GM18951 (cell line): ENCODE measurements around the gene TMED8.
"Not testable (repeated sequence)": the region's sequence is repeated elsewhere in the genome, so short reads cannot be mapped to it uniquely, and the experiment has no call there.

Experiments
- POLR2A ChIP-seq: IDR thresholded peaks from 4 replicates; pipeline ENCODE4 v1.6.1; 2011; ENCODE audit warnings: mild to moderate bottlenecking; ENCODE audit not compliant: insufficient read length, insufficient read depth; ENCODE audit errors: extremely low read depth
- in situ Hi-C: fragments of 300-500 bp; cut with MboI; formaldehyde crosslinking; loops from one replicate; pipeline ENCODE4 v1.12.0; 2022; ENCODE audit warnings: low sequenced_read_pairs, mixed read lengths, inconsistent platforms; ENCODE audit not compliant: unreplicated experiment

The TMED8 gene

GRCh38 chr14:77324289-77324688, 52.6 kb downstream of the TMED8 start:
- in situ Hi-C loops: no loop called here
- TF ChIP-seq POLR2A: no peak

DNA sequence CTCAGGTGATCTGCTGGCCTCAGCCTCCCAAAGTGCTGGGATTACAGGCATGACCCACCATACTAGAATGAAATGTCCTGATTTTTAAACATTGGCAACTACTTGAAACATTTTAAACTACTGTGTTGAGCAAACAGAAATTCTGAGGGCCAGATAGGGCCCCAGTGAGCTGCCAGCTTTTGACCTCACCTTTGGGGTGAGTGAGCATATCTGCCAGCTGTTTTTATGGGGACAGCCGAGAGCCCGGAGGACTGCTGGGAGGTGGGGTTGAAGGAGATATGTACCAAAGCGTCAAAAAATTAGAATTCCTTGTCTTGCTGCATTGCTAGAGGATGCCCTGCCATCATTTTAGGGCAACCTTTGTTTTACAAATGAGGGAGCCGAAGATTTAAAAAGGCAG, 53.3 kb downstream of the TMED8 start:
- in situ Hi-C loops: no loop called here
- TF ChIP-seq POLR2A: no peak

DNA sequence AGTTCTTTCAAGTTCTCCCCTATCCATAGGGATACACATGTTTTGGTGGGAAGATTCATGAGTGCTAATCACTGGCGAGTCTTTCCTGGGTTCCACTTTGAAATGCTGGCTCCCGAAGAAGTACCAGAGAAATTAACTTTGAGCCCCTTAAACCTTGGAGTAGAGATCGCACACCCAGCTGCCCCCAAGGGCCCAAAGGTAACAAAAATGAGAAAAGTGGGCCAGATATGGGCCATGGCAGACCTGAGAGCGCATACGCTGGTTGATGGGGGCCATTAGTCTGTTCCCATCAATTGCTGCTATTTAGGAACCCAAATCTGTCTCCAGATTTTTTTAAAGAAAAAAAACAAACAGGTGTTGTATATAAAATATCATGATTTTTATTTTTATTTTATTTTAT, 53.9 kb downstream of the TMED8 start:
- no peak for TF ChIP-seq POLR2A
- in situ Hi-C loops: no loop called here

DNA sequence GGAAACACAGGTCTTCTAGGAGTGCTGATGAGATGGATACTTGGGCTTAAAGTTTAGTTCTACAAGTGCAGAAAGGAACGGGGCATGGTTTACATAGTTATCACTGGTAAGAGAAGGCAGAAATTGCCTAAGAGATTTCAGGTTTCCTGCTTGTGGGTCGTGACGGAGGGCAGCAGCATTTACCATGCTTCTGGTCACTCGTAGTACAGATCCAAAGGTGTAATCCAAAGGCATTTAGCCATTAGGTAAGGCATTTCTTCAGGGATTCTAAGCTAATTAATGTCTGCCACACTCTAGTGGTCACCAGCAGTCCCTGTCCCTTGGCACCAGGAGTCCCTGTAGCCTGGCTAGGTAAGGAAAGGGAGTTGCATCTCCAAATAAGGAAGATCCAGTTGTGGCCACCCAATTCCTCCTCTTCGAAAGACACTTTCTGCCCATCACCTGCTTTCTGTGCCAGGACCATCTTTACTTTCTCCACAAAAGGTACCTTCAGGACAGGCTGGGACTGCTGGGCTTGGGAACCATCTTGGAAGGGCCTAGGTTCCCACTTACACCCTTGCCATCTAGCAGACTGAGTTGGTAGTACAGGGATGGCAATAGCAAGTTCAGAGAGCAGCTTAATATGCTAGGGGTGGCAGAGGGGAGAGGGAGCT, 54.5 kb downstream of the TMED8 start:
- no peak for TF ChIP-seq POLR2A

GRCh38 chr14:77320238-77320935, 56.5 kb downstream of the TMED8 start, which contains the start of gene POMT2:
Gene POMT2 (minus strand): TSS chr14:77320883. CDS start chr14:77320681, 202 bp downstream.
- in situ Hi-C loops: no loop called here
- peak; percentile 33 for TF ChIP-seq POLR2A

More for the DNA sequence above, 54.5 kb downstream of the TMED8 start:
- in situ Hi-C loops: no loop called here

GRCh38 chr14:77319422-77319821, 57.5 kb downstream of the TMED8 start:
- no peak for TF ChIP-seq POLR2A
- in situ Hi-C loops: no loop called here

- in situ Hi-C loops: not testable (repeated sequence)
These were observed 58.1 kb downstream of the TMED8 start for GRCh38 chr14:77318756-77319155.

- in situ Hi-C loops: no loop called here
- TF ChIP-seq POLR2A: no peak
These were observed 58.8 kb downstream of the TMED8 start for GRCh38 chr14:77318006-77318553.

DNA sequence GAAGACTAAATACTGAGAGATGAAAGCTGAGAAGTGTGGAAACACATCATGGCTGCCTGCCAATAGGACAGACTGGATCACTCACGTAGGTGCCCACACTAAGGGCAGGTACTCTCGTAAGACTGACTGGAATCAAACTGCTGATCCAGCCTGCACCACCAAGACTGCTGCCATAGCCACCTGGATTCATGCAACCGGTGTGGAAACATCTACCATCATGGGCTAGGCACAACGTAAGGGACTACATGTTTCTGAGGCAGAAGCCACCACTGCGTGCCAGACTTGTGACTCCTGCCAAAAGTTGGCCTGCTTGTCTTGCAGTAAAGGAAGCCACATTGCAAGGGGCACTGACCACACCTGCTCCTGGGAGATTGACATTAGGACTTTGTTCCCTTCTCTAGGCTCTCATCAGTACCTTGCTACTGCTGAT, 60.0 kb downstream of the TMED8 start:
- TF ChIP-seq POLR2A: no peak
- in situ Hi-C loops: no loop called here

- TF ChIP-seq POLR2A: no peak
These were observed 60.7 kb downstream of the TMED8 start for GRCh38 chr14:77316195-77316505.

GRCh38 chr14:77314539-77315457, 62.1 kb downstream of the TMED8 start:
- in situ Hi-C loops: no loop called here
- TF ChIP-seq POLR2A: no peak

More at GRCh38 chr14:77316195-77316505, 60.7 kb downstream of the TMED8 start:
- in situ Hi-C loops: no loop called here

GRCh38 chr14:77314043-77314442, 62.9 kb downstream of the TMED8 start:
- TF ChIP-seq POLR2A: no peak
- in situ Hi-C loops: no loop called here

DNA sequence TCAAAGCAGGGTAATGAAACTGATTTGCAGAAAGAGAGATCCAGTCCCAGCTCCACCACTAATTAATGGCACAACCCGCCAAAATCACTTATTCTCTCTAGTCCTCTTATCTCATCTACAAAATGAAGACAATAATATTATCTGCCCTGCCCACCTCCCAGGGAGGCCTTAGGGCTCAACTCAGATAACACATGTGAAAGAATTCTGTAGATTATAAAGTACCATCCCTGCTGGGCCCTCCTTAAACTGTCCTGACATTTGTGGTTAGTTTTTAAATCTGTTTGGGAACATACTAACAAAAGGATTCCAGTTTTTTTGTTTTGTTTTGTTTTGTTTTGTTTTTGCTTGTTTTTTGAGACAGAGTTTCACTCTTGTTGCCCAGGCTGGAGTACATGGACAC, 63.5 kb downstream of the TMED8 start:
- TF ChIP-seq POLR2A: no peak
- in situ Hi-C loops: no loop called here
